ENCODE measurements around the gene KCNA4.

- no peak for TF ChIP-seq CTCF (IDR thresholded peaks at IDR 0.05)
- no peak for TF ChIP-seq POLR2A (IDR thresholded peaks at IDR 0.05)
Observed at GRCh38 chr11:30049214-30049613, 32.4 kb upstream of the KCNA4 start.
